GM12865 (cell line): ENCODE results near the gene GNG3.

Experiments
- DNase-seq: peaks from one replicate; pipeline ENCODE4 v3.0.0; 2010; ENCODE audit warnings: low read depth
- H3K4me3 ChIP-seq: 2 replicates; pipeline ENCODE4 v1.5.1; 2011; ENCODE audit warnings: mild to moderate bottlenecking, low read depth, low read length, control low read depth
- TF ChIP-seq, protein P1 (sequence below): IDR thresholded peaks from 2 replicates; pipeline ENCODE4 v1.5.1; 2011; ENCODE audit warnings: low read length, control low read depth, low read depth, inconsistent platforms; ENCODE audit not compliant: insufficient read depth; ENCODE audit errors: missing control alignments

GNG3 gene

GRCh38 chr11:62707277-62707861, at the start of gene GNG3, which contains the start of gene BSCL2:
Gene GNG3, plus strand, starts transcription at chr11:62707676. Its CDS starts 620 bp downstream, at chr11:62708296.
Gene BSCL2, minus strand, starts transcription at chr11:62707424. Its CDS starts 229 bp downstream, at chr11:62707195.
- TF ChIP-seq, protein P1, sequence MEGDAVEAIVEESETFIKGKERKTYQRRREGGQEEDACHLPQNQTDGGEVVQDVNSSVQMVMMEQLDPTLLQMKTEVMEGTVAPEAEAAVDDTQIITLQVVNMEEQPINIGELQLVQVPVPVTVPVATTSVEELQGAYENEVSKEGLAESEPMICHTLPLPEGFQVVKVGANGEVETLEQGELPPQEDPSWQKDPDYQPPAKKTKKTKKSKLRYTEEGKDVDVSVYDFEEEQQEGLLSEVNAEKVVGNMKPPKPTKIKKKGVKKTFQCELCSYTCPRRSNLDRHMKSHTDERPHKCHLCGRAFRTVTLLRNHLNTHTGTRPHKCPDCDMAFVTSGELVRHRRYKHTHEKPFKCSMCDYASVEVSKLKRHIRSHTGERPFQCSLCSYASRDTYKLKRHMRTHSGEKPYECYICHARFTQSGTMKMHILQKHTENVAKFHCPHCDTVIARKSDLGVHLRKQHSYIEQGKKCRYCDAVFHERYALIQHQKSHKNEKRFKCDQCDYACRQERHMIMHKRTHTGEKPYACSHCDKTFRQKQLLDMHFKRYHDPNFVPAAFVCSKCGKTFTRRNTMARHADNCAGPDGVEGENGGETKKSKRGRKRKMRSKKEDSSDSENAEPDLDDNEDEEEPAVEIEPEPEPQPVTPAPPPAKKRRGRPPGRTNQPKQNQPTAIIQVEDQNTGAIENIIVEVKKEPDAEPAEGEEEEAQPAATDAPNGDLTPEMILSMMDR, result no peak
- DNase-seq, result no peak
- H3K4me3 ChIP-seq, result peak within 1 kb of the TSS; percentile 69

DNA sequence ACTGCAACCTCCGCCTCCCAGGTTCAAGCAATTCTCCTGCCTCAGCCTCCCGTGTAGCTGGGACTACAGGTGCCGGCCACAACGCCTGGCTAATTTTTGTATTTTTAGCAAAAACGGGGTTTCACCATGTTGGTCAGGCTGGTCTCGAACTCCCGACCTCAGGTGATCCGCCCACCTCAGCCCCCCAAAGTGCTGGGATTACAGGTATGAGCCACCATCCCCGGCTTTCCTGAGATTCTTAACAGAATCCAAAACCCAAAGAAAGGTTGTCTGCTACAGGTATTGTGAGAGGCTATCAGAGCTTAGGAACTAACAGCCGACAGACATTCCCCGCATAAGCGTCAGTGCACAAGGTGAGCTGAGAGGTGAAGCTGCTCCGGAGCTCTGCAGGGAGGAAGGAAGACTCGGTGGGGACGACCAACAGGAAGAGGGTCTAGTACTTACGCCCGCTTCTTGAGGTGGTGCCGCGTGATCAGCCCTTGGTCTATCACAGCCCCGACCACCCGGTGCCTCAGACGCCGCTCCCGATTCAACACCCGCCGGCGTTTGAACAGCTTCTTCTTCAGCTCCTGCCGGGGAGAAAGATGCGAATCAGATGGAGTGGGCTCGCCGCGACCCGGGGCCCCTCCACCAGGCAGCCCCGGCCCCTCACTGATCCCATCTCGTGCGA, 42.9 kb upstream of the GNG3 start:
- TF ChIP-seq, protein P1, result no peak
- peak; percentile 86 for DNase-seq
- H3K4me3 ChIP-seq, result peak overlapping the region; percentile 94

GRCh38 chr11:62665075-62665598, 42.3 kb upstream of the GNG3 start, which contains the start of the genes C11orf98 and CSKMT:
Gene C11orf98, minus strand, starts transcription at chr11:62665210. Its CDS starts 41 bp downstream, at chr11:62665169.
Gene CSKMT, plus strand, starts transcription at chr11:62665312. Its CDS starts 568 bp downstream, at chr11:62665880.
- TF ChIP-seq, protein P1, result no peak
- peak; percentile 97 for DNase-seq
- H3K4me3 ChIP-seq, result peak within 1 kb of the TSS; percentile 94

DNA sequence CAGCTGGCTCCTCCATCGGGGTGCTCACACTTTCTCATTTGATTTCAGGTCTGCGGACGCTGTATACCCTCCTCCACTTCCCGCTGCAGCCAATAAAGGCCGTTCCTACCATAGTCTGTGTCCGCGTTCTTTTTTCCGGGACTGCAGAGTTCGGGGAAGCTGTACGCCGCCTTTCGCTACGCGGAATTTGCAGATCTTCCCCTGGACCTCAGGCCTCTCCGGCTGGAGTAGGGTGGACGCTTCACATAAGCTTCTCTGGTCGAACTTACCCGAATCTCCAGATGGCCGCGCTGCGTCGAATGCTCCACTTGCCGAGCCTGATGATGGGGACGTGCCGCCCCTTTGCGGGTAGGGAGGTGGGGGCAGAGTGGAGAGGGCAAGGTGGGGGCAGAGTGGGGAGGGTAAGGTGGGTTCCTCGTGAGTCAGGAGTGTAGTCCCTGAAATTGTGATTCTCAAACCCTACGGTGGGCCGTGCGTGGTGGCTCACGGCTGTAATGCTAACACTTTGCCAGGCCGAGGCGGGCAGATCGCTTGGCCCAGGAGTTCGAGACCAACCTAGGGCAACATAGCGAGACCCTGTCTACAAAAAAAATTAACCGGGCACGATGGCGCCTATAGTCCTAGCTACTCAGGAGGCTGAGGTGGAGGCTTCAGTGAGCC, 41.7 kb upstream of the GNG3 start:
- TF ChIP-seq, protein P1, result no peak
- peak; percentile 74 for DNase-seq
- peak overlapping the region; percentile 94 for H3K4me3 ChIP-seq

DNA sequence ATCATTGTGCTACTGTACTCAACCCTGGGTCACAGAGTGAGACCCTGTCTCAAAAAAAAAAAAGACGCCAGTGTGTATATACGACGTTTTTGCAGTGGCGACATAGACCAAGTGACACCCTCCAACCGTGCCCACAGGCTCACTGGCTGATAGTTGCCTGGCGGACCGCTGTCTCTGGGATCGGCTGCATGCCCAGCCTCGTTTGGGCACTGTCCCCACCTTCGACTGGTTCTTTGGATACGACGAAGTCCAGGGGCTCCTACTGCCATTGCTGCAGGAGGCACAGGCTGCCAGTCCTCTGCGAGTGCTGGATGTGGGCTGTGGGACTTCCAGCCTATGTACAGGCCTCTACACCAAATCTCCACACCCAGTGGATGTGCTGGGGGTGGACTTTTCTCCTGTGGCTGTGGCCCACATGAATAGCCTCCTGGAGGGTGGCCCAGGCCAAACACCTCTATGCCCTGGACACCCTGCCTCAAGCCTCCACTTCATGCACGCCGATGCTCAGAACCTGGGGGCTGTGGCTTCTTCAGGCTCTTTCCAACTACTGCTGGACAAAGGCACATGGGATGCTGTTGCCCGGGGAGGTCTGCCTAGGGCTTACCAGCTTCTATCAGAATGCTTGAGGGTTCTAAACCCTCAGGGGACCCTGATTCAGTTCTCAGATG, 41.1 kb upstream of the GNG3 start:
- peak; percentile 43 for DNase-seq
- H3K4me3 ChIP-seq, result peak overlapping the region; percentile 94
- TF ChIP-seq, protein P1, result no peak

- DNase-seq, result no peak
- TF ChIP-seq, protein P1, result no peak
- H3K4me3 ChIP-seq, result peak overlapping the region; percentile 94
These were observed 40.0 kb upstream of the GNG3 start for GRCh38 chr11:62667460-62667859.
